ENCODE data around the gene CABP1. TPM values are rescaled to one million over a fixed set of nuclear protein-coding genes. Genes with fewer than 3 reads are reported as not detected.
A peak's percentile ranks its signal among the peaks of the same experiment; 100 is the strongest.

The CABP1 gene
- total RNA-seq, 1 donor from 2014 or later = not detected

GRCh38 chr12:120690083-120690450, 49.6 kb downstream of the CABP1 start:
- no peak for DNase-seq (ENCODE audit: low read depth)

DNA sequence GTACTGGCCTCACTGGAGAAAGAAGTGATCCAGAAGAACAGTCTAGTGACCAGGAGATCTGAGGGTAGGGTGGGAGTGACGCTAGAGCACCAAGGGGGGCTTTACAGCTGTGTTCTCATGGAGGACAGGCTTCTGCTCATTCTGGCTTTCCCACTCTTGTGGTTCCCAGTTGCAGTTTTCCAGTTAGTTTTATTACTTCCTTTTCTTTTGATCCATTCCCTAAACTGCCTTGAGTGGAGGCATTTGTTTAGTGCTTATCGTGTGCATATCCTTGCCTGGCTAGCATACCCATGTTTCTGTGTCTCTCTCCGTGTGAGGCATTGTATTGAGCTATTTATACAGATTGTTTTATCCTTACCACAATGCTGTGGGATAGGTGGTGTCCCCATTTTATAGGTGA, 50.6 kb downstream of the CABP1 start:
- no peak for DNase-seq (ENCODE audit: low read depth)

GRCh38 chr12:120692524-120693033, 52.2 kb downstream of the CABP1 start:
- peak; percentile 20 for DNase-seq (ENCODE audit: low read depth)

GRCh38 chr12:120693848-120694247, 53.4 kb downstream of the CABP1 start:
- DNase-seq (ENCODE audit: low read depth) = no peak

- DNase-seq (ENCODE audit: low read depth) = no peak
Measured at GRCh38 chr12:120696626-120697025, 56.2 kb downstream of the CABP1 start.

GRCh38 chr12:120697344-120697743, 56.9 kb downstream of the CABP1 start:
- DNase-seq (ENCODE audit: low read depth) = no peak

DNA sequence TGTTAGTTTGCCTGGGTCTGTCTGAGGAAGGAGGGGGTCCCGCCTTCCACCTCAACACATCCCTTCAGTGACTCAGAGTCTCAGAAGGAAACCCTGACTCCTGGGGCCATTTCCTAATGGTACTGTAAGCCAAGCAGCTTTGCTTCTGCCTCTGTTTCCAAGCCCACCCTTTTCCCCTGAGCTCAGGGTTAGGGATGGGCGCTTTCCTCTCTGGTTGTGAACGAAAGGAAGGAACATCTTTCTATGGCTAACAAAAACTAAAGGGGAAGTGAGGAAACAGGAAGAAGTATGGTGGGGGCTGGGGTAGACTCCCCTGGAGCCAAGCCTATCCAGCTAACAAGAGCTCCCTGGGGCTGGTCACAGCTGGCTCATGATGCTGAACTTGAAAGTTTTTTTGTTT, 58.2 kb downstream of the CABP1 start:
- DNase-seq (ENCODE audit: low read depth) = no peak

DNA sequence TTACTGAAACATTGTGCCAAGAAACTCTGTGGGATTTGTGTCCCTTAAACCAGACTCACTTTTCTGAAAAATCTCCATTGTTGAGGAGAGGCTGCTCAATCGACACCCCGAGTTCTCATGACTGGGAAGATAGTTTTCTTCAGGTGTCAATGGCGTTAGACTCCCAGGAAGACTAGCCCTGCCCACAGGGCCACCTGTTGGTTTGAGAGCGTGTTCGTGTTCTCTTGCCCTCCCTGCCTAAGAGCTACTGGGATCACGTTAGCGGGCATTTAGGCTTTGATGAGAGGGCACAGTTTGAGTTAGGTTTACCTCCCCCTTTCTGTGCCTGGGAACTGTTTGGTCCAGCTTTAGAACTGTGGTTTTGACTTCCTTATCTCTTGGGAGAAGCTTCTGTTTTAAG, 59.1 kb downstream of the CABP1 start:
- no peak for DNase-seq (ENCODE audit: low read depth)

DNA sequence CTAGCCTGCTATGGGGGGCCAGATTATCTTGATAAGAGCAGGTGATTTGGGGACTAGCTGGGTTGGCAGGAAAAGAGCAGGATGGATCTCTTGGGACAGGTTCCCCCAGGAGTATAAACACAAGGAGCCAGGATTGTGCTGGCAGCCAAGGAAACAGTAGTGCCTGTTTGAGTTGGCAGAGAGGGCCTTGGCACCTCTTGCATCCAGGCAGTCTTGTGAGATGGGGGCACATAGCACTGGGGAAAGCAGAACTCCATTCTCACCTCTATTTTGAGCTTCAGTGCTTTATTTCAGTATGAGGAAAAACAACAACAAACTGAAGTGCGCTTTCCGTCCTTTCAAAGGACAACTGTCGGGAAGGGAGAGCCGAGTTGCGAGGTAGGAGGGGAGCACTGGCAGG, 60.5 kb downstream of the CABP1 start:
- no peak for DNase-seq (ENCODE audit: low read depth)

GRCh38 chr12:120702637-120703036, 62.2 kb downstream of the CABP1 start:
- no peak for DNase-seq (ENCODE audit: low read depth)

DNA sequence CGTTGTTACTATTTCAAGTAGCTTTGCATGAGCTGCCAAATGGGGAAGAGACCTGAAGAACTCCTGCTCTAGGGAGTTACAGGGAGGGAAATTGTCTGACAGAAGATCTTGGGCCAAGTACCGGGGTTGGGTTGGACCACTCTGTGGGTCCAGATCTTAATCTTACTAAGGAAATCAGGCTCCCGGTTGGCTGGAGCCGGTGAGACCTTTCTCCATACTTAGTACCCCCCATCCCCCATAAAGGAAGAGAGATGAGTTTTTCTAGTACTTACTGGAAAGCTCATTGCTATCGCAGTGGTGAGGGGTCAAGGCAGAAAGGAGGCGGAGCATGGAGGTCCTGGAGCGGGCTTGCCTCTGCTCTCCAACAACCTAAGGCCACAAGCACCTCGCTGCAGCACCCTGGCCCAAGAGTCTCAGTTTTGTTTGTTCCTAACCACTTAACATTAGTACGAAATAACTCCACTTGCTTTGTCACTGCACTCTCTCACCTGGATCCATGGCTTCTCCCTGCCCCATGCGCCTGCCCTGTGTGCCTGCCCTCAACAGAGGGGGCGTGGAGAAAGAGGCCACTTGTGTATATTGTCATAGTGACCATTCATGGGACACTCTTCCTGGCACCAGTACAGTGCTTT, 63.0 kb downstream of the CABP1 start:
- DNase-seq (ENCODE audit: low read depth) = no peak

DNA sequence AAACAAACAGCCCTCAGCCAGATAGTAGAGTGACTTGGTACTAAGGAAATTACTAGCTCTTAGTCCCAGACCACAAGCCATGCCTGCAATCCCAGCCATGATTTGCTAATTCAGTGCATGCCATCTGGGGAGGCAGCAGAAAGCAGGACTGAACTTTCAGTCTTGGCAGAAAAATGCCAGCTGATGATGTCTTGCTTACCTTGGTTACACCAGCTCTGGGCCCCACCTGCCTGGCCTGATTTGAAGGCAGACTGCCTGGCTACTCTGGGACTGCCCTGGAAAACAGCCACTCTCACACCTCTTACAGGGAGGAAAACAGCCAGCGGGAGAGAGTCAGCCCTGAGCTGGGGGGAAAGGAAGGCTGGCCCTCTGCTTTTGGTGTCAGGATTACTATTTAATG, 65.2 kb downstream of the CABP1 start:
- DNase-seq (ENCODE audit: low read depth) = no peak

GRCh38 chr12:120706029-120706428, 65.6 kb downstream of the CABP1 start:
- no peak for DNase-seq (ENCODE audit: low read depth)

DNA sequence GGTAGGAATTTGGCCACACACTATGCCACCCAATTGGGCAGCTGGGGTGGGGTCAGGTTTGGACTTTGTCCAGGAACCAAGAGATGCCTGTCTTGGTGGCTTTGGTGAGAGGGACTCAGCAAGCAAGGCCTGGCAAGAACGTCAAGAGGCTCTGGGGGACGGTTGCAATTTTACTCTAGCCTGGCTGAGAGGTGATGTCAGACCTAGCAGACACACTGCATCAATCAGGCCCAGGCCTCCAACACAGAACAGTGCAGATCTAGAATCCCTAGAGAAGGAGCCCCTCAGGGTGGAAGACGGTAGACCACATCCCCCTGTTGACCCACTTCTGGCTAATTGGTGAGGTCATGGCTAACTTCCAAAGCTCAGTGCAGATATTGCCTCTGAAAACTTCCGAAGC, 68.2 kb downstream of the CABP1 start:
- DNase-seq (ENCODE audit: low read depth) = peak; percentile 61

- peak; percentile 71 for DNase-seq (ENCODE audit: low read depth)
Measured at GRCh38 chr12:120710031-120710804, 69.8 kb downstream of the CABP1 start, which contains the start of gene UNC119B. Gene UNC119B (plus strand): TSS chr12:120710458. CDS start chr12:120710475, 17 bp downstream.

DNA sequence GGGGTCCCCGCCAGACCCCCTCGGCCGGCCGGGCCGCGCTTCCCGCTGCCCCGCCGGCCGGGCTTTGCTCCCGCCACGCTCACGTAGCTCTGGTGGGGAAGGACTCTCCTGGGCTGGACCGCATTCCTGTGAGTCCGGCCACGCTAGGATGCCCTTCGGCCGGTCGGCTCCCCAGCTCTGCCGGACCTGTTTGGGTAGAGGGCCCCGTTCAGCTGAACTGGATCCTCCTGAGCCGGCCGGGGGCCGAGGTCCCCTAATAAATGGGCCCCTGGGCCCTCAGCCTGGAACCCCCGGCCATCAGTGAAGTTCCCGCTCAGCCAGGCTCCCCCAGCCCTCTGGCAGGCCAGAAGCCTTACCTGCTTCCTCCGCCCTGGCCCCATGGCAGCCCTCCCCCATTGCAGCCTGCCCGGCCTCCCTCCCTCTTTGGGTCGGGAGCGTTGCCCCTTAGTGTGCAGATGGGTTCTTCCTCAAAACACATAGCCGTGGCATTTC, 70.4 kb downstream of the CABP1 start:
- DNase-seq (ENCODE audit: low read depth) = no peak

DNA sequence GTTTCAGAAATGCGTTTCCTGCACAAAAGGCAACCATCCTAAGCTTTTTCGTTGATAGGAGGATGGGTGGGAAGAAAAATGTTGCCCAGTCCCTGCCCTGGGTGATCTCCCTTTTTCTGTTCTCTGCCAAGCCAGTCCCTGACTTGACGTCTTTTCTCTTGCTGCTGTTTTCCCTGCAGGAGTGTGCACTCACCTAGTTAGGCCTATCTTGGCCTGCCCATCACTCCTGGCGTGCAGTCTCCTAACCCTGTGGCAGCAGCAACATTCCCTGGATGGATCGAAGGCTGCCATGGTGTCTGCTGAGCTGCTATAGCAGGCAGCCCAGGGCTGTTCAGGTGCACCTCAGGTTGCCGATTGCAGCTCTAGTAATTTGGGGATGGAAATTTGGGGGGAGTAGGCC, 71.0 kb downstream of the CABP1 start:
- DNase-seq (ENCODE audit: low read depth) = no peak

- DNase-seq (ENCODE audit: low read depth) = no peak
Measured at GRCh38 chr12:120712610-120713009, 72.2 kb downstream of the CABP1 start.

DNA sequence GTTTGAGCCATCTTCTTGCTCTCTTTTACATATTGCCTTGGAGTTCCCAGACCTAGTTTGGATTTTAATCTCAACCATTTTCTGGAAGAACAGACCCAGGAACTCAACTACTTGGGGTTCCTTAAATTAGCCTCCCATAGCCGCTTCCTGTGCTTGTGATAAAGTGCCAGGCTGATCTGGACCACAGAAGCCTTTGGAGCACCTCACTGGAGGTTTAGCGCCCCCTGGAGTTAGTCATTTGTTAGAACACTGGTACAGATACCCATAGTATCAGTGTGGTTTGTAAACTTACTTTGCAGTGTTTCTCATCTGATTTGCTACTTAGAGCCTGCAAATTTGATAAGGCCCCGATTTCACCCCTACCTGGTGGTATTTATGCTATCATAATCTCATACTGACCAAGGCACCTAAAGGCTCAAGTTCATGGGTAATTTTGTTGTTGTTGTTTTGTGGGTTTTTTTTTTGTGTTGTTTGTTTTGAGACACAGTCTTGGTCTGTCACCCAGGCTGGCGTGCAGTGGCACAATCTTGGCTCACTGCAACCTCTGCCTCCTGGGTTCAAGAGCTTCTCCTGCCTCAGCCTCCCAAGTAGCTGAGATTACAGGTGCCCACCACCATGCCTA, 73.5 kb downstream of the CABP1 start:
- peak; percentile 87 for DNase-seq (ENCODE audit: low read depth)

All from myocyte (in vitro differentiated cells).